HEK293 (cell line): ENCODE data around the gene VWC2L.

ENCODE experiments used
- CTCF ChIA-PET: fragments of 350-600 bp; formaldehyde crosslinking; extraction: SDS; loops from one replicate; lab custom pipeline; 2021; ENCODE audit warnings: antibody characterized with exemption; lab: Yijun Ruan, JAX
- POLR2A ChIA-PET: fragments of 300-600 bp; formaldehyde crosslinking; extraction: SDS; loops from one replicate; lab custom pipeline; 2020; ENCODE audit warnings: antibody characterized with exemption, inconsistent platforms; lab: Yijun Ruan, JAX
- H3K27ac ChIP-seq: fragments of 200-500 bp; sonication (Bioruptor generic); 2 replicates; pipeline ENCODE4 v1.5.1; 2014; ENCODE audit warnings: low read depth, low read length, control low read depth, inconsistent platforms; ENCODE audit errors: extremely low read depth
- H3K36me3 ChIP-seq, 2 experiments: fragments of 200-500 bp in 1 of 2; sonication (Bioruptor generic) in 1 of 2; 1 replicate in 1 of 2; 2 replicates in 1 of 2; pipeline ENCODE4 v1.5.1; 2014 to 2017; ENCODE audit warnings: inconsistent platforms in 2 of 2, low read length in 2 of 2; ENCODE audit not compliant: control insufficient read depth in 2 of 2, insufficient read depth in 1 of 2
- H3K4me1 ChIP-seq: fragments of 200-500 bp; sonication (Bioruptor generic); 2 replicates; pipeline ENCODE4 v1.5.1; 2014; ENCODE audit warnings: mild to moderate bottlenecking, low read length, inconsistent platforms; ENCODE audit not compliant: control insufficient read depth, insufficient read depth
- H3K4me3 ChIP-seq: 2 replicates; pipeline ENCODE4 v1.5.1; 2011; ENCODE audit warnings: low read depth, mild to moderate bottlenecking, control low read depth, low read length, moderate library complexity
- H3K9me3 ChIP-seq: fragments of 200-500 bp; sonication (Bioruptor generic); 2 replicates; pipeline ENCODE4 v1.5.1; 2014; ENCODE audit warnings: low read depth, low read length, inconsistent platforms; ENCODE audit not compliant: control insufficient read depth, insufficient read depth
- HOXA7 ChIP-seq: sonication (generic); formaldehyde crosslinking; IDR thresholded peaks from 2 replicates; pipeline ENCODE4 v1.8.1; 2022; ENCODE audit warnings: missing genetic modification reagents, borderline replicate concordance
- IKZF3 ChIP-seq: fragments of 450-650 bp; IDR thresholded peaks from 2 replicates; pipeline ENCODE4 v1.5.0; 2018; ENCODE audit warnings: missing biosample characterization, mild to moderate bottlenecking, missing genetic modification characterization, moderate library complexity
- SCRT1 ChIP-seq: fragments of 450-650 bp; formaldehyde crosslinking; IDR thresholded peaks from 2 replicates; pipeline ENCODE4 v1.5.1; 2016; ENCODE audit warnings: missing biosample characterization, missing genetic modification characterization, borderline replicate concordance
- SETDB1 ChIP-seq: IDR thresholded peaks from one replicate; pipeline ENCODE4 v1.6.1; 2017; ENCODE audit warnings: mild to moderate bottlenecking, low read length, moderate library complexity, mixed read lengths; ENCODE audit not compliant: insufficient read length
- ZBTB20 ChIP-seq: fragments of 450-650 bp; formaldehyde crosslinking; IDR thresholded peaks from 2 replicates; pipeline ENCODE4 v1.5.1; 2016; ENCODE audit warnings: missing biosample characterization, missing genetic modification characterization
- ZFP3 ChIP-seq: fragments of 450-650 bp; formaldehyde crosslinking; IDR thresholded peaks from 2 replicates; pipeline ENCODE4 v1.5.1; 2016; ENCODE audit warnings: low read depth, missing biosample characterization, missing genetic modification characterization
- ZNF132 ChIP-seq: fragments of 450-650 bp; formaldehyde crosslinking; IDR thresholded peaks from 2 replicates; pipeline ENCODE4 v1.5.1; 2017; ENCODE audit warnings: missing biosample characterization, missing genetic modification characterization, borderline replicate concordance
- ZNF133 ChIP-seq: fragments of 450-650 bp; formaldehyde crosslinking; IDR thresholded peaks from 2 replicates; pipeline ENCODE4 v1.5.1; 2016; ENCODE audit warnings: missing biosample characterization, missing genetic modification characterization
- ZNF16 ChIP-seq: fragments of 450-650 bp; formaldehyde crosslinking; IDR thresholded peaks from 2 replicates; pipeline ENCODE4 v1.5.1; 2016; ENCODE audit warnings: low read depth, missing biosample characterization, missing genetic modification characterization
- ZNF510 ChIP-seq: fragments of 450-650 bp; formaldehyde crosslinking; IDR thresholded peaks from 2 replicates; pipeline ENCODE4 v1.5.1; 2018; ENCODE audit warnings: mild to moderate bottlenecking, missing genetic modification characterization, missing biosample characterization; ENCODE audit not compliant: insufficient replicate concordance
- ZNF555 ChIP-seq: fragments of 450-650 bp; formaldehyde crosslinking; conservative IDR thresholded peaks from 2 replicates; pipeline ENCODE4 v1.5.1; 2017; ENCODE audit warnings: missing biosample characterization, mild to moderate bottlenecking, missing genetic modification characterization, inconsistent platforms
- ZNF561 ChIP-seq: fragments of 450-650 bp; IDR thresholded peaks from 2 replicates; pipeline ENCODE4 v1.5.1; 2018; ENCODE audit warnings: missing biosample characterization, missing genetic modification characterization, borderline replicate concordance
- ZNF664 ChIP-seq: fragments of 450-650 bp; formaldehyde crosslinking; IDR thresholded peaks from 2 replicates; pipeline ENCODE4 v1.5.1; 2016; ENCODE audit warnings: missing biosample characterization, missing genetic modification characterization
- ZNF747 ChIP-seq: fragments of 450-650 bp; formaldehyde crosslinking; IDR thresholded peaks from 2 replicates; pipeline ENCODE4 v1.5.1; 2016; ENCODE audit warnings: missing biosample characterization, missing genetic modification characterization
- ZNF777 ChIP-seq: fragments of 450-650 bp; formaldehyde crosslinking; IDR thresholded peaks from 2 replicates; pipeline ENCODE4 v1.5.1; 2017; ENCODE audit warnings: missing biosample characterization, missing genetic modification characterization, borderline replicate concordance
- ZNF837 ChIP-seq: fragments of 450-650 bp; formaldehyde crosslinking; IDR thresholded peaks from 2 replicates; pipeline ENCODE4 v1.5.1; 2016; ENCODE audit warnings: missing biosample characterization, missing genetic modification characterization
- TF ChIP-seq, protein P1 (sequence below): fragments of 450-650 bp; formaldehyde crosslinking; IDR thresholded peaks from 2 replicates; pipeline ENCODE4 v1.5.1; 2017; ENCODE audit warnings: missing biosample characterization, missing genetic modification characterization
- TF ChIP-seq, protein P2 (sequence below): fragments of 450-650 bp; formaldehyde crosslinking; IDR thresholded peaks from 2 replicates; pipeline ENCODE4 v1.5.1; 2017; ENCODE audit warnings: missing biosample characterization, missing genetic modification characterization
- TF ChIP-seq, protein P3 (sequence below): fragments of 450-650 bp; formaldehyde crosslinking; IDR thresholded peaks from 2 replicates; pipeline ENCODE4 v1.5.1; 2017; ENCODE audit warnings: missing biosample characterization, missing genetic modification characterization
- TF ChIP-seq, protein P4 (sequence below): fragments of 450-650 bp; formaldehyde crosslinking; IDR thresholded peaks from 2 replicates; pipeline ENCODE4 v1.5.1; 2016; ENCODE audit warnings: missing biosample characterization, missing genetic modification characterization
- TF ChIP-seq, protein P5 (sequence below): fragments of 450-650 bp; formaldehyde crosslinking; optimal IDR thresholded peaks from 2 replicates; pipeline ENCODE3; 2016; ENCODE audit warnings: missing biosample characterization, mild to moderate bottlenecking, missing genetic modification characterization
- TF ChIP-seq, protein P6 (sequence below): fragments of 450-650 bp; formaldehyde crosslinking; IDR thresholded peaks from 2 replicates; pipeline ENCODE4 v1.5.1; 2016; ENCODE audit warnings: missing biosample characterization, missing genetic modification characterization

The VWC2L gene

DNA sequence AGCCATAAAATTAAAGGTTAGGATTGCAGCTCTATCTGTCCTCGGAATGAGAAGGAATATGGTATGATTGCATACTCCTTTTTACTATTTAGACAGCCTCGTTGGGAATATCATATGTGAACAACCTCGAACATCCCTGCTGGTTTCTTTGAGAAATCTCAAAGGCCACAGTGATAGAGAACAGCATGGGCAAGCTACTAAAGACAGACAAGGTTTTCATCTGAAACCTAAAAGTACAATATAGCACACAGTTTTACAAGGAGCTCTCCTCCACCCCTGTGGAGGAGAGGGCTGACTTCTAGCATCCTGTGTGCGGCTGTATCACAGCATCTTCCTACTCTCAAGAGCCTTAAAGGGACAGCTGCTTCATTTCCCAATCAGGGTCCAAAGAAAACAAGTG is 104.3 kb downstream of the VWC2L start (continued):
- TF ChIP-seq, protein P1, sequence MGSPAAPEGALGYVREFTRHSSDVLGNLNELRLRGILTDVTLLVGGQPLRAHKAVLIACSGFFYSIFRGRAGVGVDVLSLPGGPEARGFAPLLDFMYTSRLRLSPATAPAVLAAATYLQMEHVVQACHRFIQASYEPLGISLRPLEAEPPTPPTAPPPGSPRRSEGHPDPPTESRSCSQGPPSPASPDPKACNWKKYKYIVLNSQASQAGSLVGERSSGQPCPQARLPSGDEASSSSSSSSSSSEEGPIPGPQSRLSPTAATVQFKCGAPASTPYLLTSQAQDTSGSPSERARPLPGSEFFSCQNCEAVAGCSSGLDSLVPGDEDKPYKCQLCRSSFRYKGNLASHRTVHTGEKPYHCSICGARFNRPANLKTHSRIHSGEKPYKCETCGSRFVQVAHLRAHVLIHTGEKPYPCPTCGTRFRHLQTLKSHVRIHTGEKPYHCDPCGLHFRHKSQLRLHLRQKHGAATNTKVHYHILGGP (tag by site-specific recombination) = no peak
- no peak for TF ChIP-seq ZBTB20 (tag by site-specific recombination)
- TF ChIP-seq ZNF133 (tag by site-specific recombination) = no peak
- TF ChIP-seq, protein P2, sequence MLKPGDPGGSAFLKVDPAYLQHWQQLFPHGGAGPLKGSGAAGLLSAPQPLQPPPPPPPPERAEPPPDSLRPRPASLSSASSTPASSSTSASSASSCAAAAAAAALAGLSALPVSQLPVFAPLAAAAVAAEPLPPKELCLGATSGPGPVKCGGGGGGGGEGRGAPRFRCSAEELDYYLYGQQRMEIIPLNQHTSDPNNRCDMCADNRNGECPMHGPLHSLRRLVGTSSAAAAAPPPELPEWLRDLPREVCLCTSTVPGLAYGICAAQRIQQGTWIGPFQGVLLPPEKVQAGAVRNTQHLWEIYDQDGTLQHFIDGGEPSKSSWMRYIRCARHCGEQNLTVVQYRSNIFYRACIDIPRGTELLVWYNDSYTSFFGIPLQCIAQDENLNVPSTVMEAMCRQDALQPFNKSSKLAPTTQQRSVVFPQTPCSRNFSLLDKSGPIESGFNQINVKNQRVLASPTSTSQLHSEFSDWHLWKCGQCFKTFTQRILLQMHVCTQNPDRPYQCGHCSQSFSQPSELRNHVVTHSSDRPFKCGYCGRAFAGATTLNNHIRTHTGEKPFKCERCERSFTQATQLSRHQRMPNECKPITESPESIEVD = no peak

DNA sequence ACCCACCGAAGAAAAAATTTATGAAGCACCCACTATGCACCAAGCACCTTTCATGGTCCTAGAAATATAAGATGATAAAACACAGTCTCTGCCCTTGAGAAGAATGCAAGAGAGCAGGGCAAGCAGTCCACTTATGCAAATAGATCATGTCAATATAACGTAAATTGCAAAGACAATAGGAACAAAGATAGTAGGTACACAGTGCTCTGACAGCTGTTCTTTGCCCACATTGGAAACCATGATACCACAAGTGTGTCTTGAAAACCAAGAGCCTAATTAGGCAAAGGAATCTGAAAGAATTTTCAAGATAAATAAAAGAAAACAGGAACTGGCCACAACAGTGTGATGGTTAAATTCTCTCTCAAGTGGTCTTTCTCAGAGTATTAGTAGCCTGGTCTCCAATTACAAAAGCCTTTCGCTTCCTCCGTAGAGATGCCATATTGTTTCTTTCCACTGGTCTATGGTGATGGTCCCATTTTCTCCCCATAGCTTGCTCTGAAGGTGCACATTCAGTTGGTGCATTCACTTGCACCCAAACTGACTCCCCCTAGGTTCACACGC is 108.5 kb downstream of the VWC2L start:
- CTCF ChIA-PET = no interaction called here
- POLR2A ChIA-PET = no interaction called here
- Histone ChIP-seq H3K36me3 (no peaks in the 10 kb centered on the region), H3K9me3 (no peaks in the 10 kb centered on the region), H3K27ac (no peak overlapping the region), H3K4me3 (no peak overlapping the region), H3K4me1 (no peaks in the 10 kb centered on the region)
- TF ChIP-seq ZNF132 (tag by site-specific recombination) (no peak), ZNF747 (no peak)

DNA sequence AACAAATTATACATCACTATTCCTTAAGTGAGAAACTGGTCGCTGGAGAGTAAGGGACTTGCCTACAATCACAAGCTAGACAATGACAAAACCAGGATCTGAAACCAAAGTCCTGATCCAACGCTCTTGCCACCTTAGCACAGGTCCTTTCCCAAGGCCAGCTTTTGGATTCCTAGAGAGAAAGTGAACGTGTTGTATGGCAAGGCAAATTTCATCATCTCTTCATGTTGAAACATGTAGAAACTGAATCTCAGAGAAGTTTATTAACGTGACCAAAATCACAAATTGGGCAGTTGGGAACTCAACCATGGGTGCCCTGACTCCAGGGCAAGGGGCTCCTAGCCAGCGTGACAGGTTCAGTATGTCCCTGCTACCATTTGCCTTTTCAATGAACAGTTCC is 118.2 kb downstream of the VWC2L start:
- Histone ChIP-seq H3K9me3 (no peaks in the 10 kb centered on the region), H3K4me1 (no peaks in the 10 kb centered on the region), H3K36me3 (no peaks in the 10 kb centered on the region), H3K4me3 (no peak overlapping the region), H3K27ac (no peak overlapping the region)
- POLR2A ChIA-PET = no interaction called here
- CTCF ChIA-PET = no interaction called here
- TF ChIP-seq ZNF777 (tag by site-specific recombination) = no peak
- TF ChIP-seq, protein P3, sequence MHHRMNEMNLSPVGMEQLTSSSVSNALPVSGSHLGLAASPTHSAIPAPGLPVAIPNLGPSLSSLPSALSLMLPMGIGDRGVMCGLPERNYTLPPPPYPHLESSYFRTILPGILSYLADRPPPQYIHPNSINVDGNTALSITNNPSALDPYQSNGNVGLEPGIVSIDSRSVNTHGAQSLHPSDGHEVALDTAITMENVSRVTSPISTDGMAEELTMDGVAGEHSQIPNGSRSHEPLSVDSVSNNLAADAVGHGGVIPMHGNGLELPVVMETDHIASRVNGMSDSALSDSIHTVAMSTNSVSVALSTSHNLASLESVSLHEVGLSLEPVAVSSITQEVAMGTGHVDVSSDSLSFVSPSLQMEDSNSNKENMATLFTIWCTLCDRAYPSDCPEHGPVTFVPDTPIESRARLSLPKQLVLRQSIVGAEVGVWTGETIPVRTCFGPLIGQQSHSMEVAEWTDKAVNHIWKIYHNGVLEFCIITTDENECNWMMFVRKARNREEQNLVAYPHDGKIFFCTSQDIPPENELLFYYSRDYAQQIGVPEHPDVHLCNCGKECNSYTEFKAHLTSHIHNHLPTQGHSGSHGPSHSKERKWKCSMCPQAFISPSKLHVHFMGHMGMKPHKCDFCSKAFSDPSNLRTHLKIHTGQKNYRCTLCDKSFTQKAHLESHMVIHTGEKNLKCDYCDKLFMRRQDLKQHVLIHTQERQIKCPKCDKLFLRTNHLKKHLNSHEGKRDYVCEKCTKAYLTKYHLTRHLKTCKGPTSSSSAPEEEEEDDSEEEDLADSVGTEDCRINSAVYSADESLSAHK = no peak
- TF ChIP-seq, protein P4, sequence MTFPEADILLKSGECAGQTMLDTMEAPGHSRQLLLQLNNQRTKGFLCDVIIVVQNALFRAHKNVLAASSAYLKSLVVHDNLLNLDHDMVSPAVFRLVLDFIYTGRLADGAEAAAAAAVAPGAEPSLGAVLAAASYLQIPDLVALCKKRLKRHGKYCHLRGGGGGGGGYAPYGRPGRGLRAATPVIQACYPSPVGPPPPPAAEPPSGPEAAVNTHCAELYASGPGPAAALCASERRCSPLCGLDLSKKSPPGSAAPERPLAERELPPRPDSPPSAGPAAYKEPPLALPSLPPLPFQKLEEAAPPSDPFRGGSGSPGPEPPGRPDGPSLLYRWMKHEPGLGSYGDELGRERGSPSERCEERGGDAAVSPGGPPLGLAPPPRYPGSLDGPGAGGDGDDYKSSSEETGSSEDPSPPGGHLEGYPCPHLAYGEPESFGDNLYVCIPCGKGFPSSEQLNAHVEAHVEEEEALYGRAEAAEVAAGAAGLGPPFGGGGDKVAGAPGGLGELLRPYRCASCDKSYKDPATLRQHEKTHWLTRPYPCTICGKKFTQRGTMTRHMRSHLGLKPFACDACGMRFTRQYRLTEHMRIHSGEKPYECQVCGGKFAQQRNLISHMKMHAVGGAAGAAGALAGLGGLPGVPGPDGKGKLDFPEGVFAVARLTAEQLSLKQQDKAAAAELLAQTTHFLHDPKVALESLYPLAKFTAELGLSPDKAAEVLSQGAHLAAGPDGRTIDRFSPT (tag by site-specific recombination) = no peak
- TF ChIP-seq, protein P5, sequence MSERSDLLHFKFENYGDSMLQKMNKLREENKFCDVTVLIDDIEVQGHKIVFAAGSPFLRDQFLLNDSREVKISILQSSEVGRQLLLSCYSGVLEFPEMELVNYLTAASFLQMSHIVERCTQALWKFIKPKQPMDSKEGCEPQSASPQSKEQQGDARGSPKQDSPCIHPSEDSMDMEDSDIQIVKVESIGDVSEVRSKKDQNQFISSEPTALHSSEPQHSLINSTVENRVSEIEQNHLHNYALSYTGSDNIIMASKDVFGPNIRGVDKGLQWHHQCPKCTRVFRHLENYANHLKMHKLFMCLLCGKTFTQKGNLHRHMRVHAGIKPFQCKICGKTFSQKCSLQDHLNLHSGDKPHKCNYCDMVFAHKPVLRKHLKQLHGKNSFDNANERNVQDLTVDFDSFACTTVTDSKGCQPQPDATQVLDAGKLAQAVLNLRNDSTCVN (tag by site-specific recombination) = no peak
- TF ChIP-seq IKZF3 (tag by site-specific recombination) = no peak
- TF ChIP-seq ZNF561 = no peak
- no peak for TF ChIP-seq SETDB1
- no peak for TF ChIP-seq ZFP3 (tag by site-specific recombination)
- TF ChIP-seq ZNF555 = no peak
- TF ChIP-seq, protein P6, sequence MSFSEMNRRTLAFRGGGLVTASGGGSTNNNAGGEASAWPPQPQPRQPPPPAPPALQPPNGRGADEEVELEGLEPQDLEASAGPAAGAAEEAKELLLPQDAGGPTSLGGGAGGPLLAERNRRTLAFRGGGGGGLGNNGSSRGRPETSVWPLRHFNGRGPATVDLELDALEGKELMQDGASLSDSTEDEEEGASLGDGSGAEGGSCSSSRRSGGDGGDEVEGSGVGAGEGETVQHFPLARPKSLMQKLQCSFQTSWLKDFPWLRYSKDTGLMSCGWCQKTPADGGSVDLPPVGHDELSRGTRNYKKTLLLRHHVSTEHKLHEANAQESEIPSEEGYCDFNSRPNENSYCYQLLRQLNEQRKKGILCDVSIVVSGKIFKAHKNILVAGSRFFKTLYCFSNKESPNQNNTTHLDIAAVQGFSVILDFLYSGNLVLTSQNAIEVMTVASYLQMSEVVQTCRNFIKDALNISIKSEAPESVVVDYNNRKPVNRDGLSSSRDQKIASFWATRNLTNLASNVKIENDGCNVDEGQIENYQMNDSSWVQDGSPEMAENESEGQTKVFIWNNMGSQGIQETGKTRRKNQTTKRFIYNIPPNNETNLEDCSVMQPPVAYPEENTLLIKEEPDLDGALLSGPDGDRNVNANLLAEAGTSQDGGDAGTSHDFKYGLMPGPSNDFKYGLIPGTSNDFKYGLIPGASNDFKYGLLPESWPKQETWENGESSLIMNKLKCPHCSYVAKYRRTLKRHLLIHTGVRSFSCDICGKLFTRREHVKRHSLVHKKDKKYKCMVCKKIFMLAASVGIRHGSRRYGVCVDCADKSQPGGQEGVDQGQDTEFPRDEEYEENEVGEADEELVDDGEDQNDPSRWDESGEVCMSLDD (tag by site-specific recombination) = no peak
- TF ChIP-seq ZNF837 (tag by site-specific recombination) = no peak
- TF ChIP-seq ZNF664 (tag by site-specific recombination) = no peak
- no peak for TF ChIP-seq SCRT1 (tag by site-specific recombination)
- no peak for TF ChIP-seq ZNF510
- TF ChIP-seq HOXA7 (CRISPR knock-in tag) = no peak
- TF ChIP-seq ZNF16 = no peak
